ENCODE measurements around the gene LARGE1. TPM values are rescaled to one million over a fixed set of nuclear protein-coding genes. Genes with fewer than 3 reads are reported as not detected.

LARGE1 gene
- total RNA-seq, 1 donor from 2014 or later, result 27.4 TPM

DNA sequence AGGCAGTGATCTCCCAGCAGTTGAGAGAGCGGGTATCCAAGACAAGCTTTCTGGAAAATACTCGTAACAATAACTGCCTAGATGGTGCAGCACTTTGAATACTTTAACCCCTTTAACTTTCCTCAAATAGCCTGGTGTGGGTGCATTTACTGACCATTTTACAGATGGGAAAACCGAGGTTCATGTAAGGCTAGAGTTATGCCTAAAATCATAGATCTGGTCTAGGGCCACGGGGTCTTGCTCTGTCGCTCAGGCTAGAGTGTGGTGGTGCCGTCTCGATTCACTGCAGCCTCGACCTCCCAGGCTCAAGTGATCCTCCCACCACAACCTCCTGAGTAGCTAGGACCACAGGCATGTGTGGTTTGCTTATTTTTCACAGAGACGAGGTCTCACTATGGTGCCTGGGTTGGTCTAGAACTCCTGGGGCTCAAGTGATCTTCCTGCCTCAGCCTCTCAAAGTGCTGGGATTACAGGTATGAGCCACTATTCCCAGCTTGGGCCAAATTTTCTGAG, 592.9 kb downstream of the LARGE1 start:
- TF ChIP-seq, protein P1, sequence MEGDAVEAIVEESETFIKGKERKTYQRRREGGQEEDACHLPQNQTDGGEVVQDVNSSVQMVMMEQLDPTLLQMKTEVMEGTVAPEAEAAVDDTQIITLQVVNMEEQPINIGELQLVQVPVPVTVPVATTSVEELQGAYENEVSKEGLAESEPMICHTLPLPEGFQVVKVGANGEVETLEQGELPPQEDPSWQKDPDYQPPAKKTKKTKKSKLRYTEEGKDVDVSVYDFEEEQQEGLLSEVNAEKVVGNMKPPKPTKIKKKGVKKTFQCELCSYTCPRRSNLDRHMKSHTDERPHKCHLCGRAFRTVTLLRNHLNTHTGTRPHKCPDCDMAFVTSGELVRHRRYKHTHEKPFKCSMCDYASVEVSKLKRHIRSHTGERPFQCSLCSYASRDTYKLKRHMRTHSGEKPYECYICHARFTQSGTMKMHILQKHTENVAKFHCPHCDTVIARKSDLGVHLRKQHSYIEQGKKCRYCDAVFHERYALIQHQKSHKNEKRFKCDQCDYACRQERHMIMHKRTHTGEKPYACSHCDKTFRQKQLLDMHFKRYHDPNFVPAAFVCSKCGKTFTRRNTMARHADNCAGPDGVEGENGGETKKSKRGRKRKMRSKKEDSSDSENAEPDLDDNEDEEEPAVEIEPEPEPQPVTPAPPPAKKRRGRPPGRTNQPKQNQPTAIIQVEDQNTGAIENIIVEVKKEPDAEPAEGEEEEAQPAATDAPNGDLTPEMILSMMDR (IDR thresholded peaks at IDR 0.05), result no peak
- intact Hi-C loops (cut with DNase I), result no loop called here
- Histone ChIP-seq H3K9me3 (no peaks in the 10 kb centered on the region), H3K36me3 (no peaks in the 10 kb centered on the region), H3K4me3 (no peak overlapping the region), H3K27ac (no peak overlapping the region), H3K4me1 (no peaks in the 10 kb centered on the region), H3K27me3 (ENCODE audit: low read depth) (no peaks in the 10 kb centered on the region)
- no peak for DNase-seq
- ATAC-seq, result no peak

DNA sequence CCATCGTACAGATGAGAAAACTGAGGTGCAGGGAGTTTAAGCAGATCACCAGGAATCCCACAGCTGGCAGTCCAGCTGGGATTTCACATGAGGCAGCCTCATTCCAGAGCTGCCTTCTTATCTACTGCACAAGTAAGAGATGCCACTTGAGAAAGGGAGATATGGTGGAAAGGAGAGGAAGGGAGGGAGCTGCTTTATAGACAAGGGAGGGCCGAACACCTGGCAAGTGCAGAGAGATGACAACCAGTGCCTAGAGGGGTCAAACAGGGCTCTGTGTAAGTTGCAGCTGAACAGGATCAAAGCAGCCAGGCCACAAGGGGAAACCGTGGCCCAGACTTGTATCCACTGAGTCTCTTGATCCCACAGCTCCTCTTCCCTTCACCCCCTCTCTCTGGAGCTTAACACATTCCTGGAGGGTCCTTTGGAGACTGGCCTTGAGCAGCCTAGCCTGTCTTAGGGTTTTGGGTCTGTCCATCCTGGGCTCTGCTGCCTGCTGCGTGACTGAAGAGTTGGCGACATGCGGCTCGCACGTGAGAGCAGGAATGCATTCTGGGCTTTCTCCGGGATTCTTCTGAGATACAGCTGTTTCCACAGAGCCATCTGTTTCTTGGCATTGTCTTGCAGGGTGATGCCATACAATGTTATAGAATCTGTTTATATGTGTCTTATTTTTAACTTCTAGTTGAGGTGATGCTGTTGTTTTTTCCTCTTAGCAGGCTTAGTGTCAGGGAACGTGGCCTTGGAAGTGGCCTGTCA, 593.6 kb downstream of the LARGE1 start:
- Histone ChIP-seq H3K4me1 (no peaks in the 10 kb centered on the region), H3K27me3 (ENCODE audit: low read depth) (no peaks in the 10 kb centered on the region), H3K36me3 (no peaks in the 10 kb centered on the region), H3K4me3 (no peak overlapping the region), H3K9me3 (no peaks in the 10 kb centered on the region), H3K27ac (no peak overlapping the region)
- DNase-seq (no peak), ATAC-seq (peak; percentile 42 to 59)
- TF ChIP-seq, protein P1 (IDR thresholded peaks at IDR 0.05), result no peak
- intact Hi-C loops (cut with DNase I), result no loop called here

DNA sequence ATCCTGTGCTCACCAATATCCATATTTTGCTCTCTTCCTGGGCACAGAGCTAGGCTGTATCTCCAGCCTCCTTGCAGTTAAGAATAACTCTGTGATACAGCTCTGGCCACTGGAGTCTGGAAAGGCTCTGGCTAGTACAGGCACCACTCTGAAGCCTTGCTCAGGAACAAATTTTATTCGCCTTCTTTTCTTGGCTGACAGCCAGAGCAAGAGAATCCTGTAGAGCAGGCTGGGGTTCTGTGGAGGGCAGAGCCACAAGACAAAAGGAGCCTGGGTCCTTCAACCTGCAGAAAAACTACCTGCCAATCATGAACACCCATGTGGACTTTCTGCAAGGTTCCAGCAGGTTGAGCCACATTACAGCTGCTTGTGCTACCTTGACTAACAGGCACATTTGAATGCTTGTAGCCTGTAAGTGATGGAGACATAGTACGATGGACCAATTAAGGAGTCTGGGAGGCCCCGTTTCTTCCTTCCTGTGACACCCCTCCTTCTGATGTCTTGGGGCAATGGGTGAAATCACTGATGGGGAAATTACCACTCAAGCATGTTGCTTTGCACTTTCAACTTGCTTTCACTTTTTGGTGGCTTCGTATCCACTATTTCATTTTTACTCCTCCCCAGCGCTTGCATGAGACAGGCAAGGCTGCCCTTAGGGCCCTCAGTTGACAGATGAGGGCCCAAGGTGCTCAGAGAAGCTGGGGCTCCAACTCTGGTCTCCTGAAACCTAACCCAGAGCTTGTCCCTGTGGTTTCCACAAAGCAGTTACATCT, 594.9 kb downstream of the LARGE1 start:
- Histone ChIP-seq H3K4me1 (no peaks in the 10 kb centered on the region), H3K9me3 (no peaks in the 10 kb centered on the region), H3K4me3 (no peak overlapping the region), H3K36me3 (no peaks in the 10 kb centered on the region), H3K27me3 (ENCODE audit: low read depth) (no peaks in the 10 kb centered on the region), H3K27ac (no peak overlapping the region)
- ATAC-seq, result no peak
- TF ChIP-seq, protein P1 (IDR thresholded peaks at IDR 0.05), result no peak
- intact Hi-C loops (cut with DNase I), result no loop called here
- DNase-seq, result no peak

DNA sequence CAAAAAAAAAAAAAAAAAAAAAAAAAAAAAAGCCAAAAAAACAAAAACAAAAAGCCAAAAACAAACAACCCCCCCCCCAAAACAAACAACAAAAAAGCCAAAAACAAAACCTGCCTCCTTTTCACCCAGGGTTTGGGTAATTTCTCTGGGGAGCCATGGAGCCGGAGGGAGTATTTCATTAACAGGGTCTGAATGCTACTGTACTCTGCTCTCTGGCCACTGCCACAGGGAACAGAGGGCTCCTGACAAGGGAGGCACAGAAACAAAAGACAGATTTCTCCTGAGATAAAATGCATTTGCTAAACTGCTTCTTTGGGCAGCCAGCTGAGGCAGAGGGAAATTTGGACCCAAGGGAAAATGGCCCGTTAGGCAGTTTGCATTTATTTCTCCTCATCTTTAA, 596.0 kb downstream of the LARGE1 start:
- intact Hi-C loops (cut with DNase I), result no loop called here
- ATAC-seq (no peak), DNase-seq (no peak)
- Histone ChIP-seq H3K27me3 (ENCODE audit: low read depth) (no peaks in the 10 kb centered on the region), H3K4me3 (no peak overlapping the region), H3K4me1 (no peaks in the 10 kb centered on the region), H3K9me3 (no peaks in the 10 kb centered on the region), H3K36me3 (no peaks in the 10 kb centered on the region), H3K27ac (no peak overlapping the region)
- TF ChIP-seq, protein P1 (IDR thresholded peaks at IDR 0.05), result no peak

DNA sequence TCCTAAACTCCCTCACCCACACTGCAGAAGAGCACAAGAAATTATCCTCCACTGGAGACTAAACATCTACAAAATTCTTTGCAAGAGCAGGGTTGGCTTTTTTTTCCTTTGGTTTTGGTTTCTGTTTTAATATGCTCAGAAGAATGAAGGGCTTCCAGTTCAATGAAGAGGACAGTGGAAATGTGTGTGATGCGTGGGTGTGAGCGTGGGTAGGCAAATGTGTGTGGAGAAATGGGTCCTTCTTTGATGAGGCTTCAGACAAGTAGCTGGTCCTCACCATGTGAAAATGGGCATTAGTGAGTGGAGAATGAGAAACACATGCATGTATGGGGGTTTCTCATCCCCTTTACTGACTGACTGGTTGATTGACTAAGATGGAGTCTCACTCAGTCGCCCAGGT, 598.8 kb downstream of the LARGE1 start:
- ATAC-seq (no peak), DNase-seq (no peak)
- Histone ChIP-seq H3K4me1 (no peaks in the 10 kb centered on the region), H3K36me3 (no peaks in the 10 kb centered on the region), H3K9me3 (no peaks in the 10 kb centered on the region), H3K27me3 (ENCODE audit: low read depth) (no peaks in the 10 kb centered on the region), H3K4me3 (no peak overlapping the region), H3K27ac (no peak overlapping the region)
- intact Hi-C loops (cut with DNase I), result no loop called here
- TF ChIP-seq, protein P1 (IDR thresholded peaks at IDR 0.05), result no peak

All from lower lobe of right lung (tissue), 2 donors.